Esophagus muscularis mucosa (tissue), 4 donors: ENCODE data around the gene LASP1.

Experiments used
- CTCF ChIP-seq, 3 experiments: fragments of 200-600 bp in 2 of 3; fragments of 450-650 bp in 1 of 3; sonication (generic) in 2 of 3; IDR thresholded peaks; one replicate each; pipeline ENCODE4 v1.5.1; 2017 to 2019; ENCODE audit warnings: antibody characterized with exemption in 3 of 3, mild to moderate bottlenecking in 2 of 3, moderate library complexity in 1 of 3
- EP300 ChIP-seq: sonication (generic); formaldehyde crosslinking; IDR thresholded peaks from one replicate; pipeline ENCODE4 v1.6.1; 2017; ENCODE audit warnings: antibody characterized with exemption
- POLR2A ChIP-seq: fragments of 450-650 bp; IDR thresholded peaks from one replicate; pipeline ENCODE4 v1.6.1; 2017; ENCODE audit warnings: antibody characterized with exemption, moderate library complexity, mild to moderate bottlenecking, low read depth
- POLR2AphosphoS5 ChIP-seq, 2 donors: sonication (generic); formaldehyde crosslinking; IDR thresholded peaks; one replicate each; pipeline ENCODE4 v1.6.1; 2017; ENCODE audit warnings: antibody characterized with exemption in 2 of 2

GRCh38 chr17:38970804-38971203 lies 100.9 kb downstream of the LASP1 start:
- TF ChIP-seq CTCF (IDR thresholded peaks at IDR 0.05) (no peak), POLR2A (no peak), EP300 (no peak), POLR2AphosphoS5 (IDR thresholded peaks at IDR 0.05) (no peak)
